WTC11 (cell line): ENCODE results near the gene LYRM4. TPM values are rescaled to one million over a fixed set of nuclear protein-coding genes. Genes with fewer than 3 reads are reported as not detected.
A peak's percentile ranks its signal among the peaks of the same experiment; 100 is the strongest.

ENCODE experiments used
- ATAC-seq: fragments of 200-7000 bp; cut with Tn5 transposase; 2 replicates; pipeline ENCODE4 v1.10.0; 2021; ENCODE audit warnings: mild to moderate bottlenecking, moderate library complexity
- CTCF ChIA-PET: fragments of 300-600 bp; sonication (Branson Sonifier 250); formaldehyde crosslinking; loops from one replicate; lab custom pipeline; 2021; ENCODE audit warnings: antibody characterized with exemption; lab: Charles Lee
- POLR2A ChIA-PET: fragments of 350-600 bp; sonication (Branson Sonifier 250); formaldehyde crosslinking; loops from one replicate; lab custom pipeline; 2021; ENCODE audit warnings: antibody characterized with exemption; lab: Charles Lee
- DNase-seq: peaks from one replicate; pipeline ENCODE4 v3.0.0; 2021; ENCODE audit warnings: low spot score
- H3K27ac Mint-ChIP-seq: 2 replicates; pipeline ENCODE4 v1.8.0; 2021; ENCODE audit warnings: mixed read lengths
- H3K27me3 Mint-ChIP-seq: 2 replicates; pipeline ENCODE4 v1.8.0; 2021; ENCODE audit warnings: low read depth, mild to moderate bottlenecking, moderate library complexity, mixed read lengths
- H3K36me3 Mint-ChIP-seq: 2 replicates; pipeline ENCODE4 v1.8.0; 2021; ENCODE audit warnings: mixed read lengths
- H3K4me1 Mint-ChIP-seq: 2 replicates; pipeline ENCODE4 v1.8.0; 2022; ENCODE audit warnings: mixed read lengths
- H3K4me3 Mint-ChIP-seq: 2 replicates; pipeline ENCODE4 v1.8.0; 2021; ENCODE audit warnings: mild to moderate bottlenecking, moderate library complexity, mixed read lengths
- H3K9me3 Mint-ChIP-seq: 2 replicates; pipeline ENCODE4 v1.8.0; 2021; ENCODE audit warnings: mixed read lengths
- CREM ChIP-seq: sonication (generic); formaldehyde crosslinking; IDR thresholded peaks from 2 replicates; pipeline ENCODE4 v1.8.1; 2022; ENCODE audit warnings: mild to moderate bottlenecking, missing genetic modification reagents, moderate library complexity
- NR1H2 ChIP-seq: sonication (generic); formaldehyde crosslinking; IDR thresholded peaks from 2 replicates; pipeline ENCODE4 v1.9.0; 2021; ENCODE audit warnings: mild to moderate bottlenecking, moderate library complexity, missing genetic modification reagents
- RELA ChIP-seq: sonication (generic); formaldehyde crosslinking; IDR thresholded peaks from 2 replicates; pipeline ENCODE4 v1.8.1; 2022; ENCODE audit warnings: missing genetic modification reagents, mild to moderate bottlenecking, borderline replicate concordance
- SMAD3 ChIP-seq: sonication (generic); formaldehyde crosslinking; IDR thresholded peaks from 2 replicates; pipeline ENCODE4 v1.8.0; 2022; ENCODE audit warnings: missing genetic modification reagents, mild to moderate bottlenecking, borderline replicate concordance
- SOX15 ChIP-seq: fragments of 250-450 bp; sonication (Bioruptor Pico); IDR thresholded peaks from 2 replicates; pipeline ENCODE4 v1.9.0; 2021; ENCODE audit warnings: mild to moderate bottlenecking
- TP53 ChIP-seq: sonication (generic); formaldehyde crosslinking; IDR thresholded peaks from 2 replicates; pipeline ENCODE4 v1.8.1; 2023; ENCODE audit warnings: mild to moderate bottlenecking, missing genetic modification reagents
- ZNF138 ChIP-seq: sonication (generic); formaldehyde crosslinking; conservative IDR thresholded peaks from 2 replicates; pipeline ENCODE4 v1.8.1; 2022; ENCODE audit warnings: mild to moderate bottlenecking, moderate library complexity, missing genetic modification reagents
- ZNF317 ChIP-seq: sonication (generic); formaldehyde crosslinking; IDR thresholded peaks from 2 replicates; pipeline ENCODE4 v1.8.1; 2023; ENCODE audit warnings: low read depth, mild to moderate bottlenecking, moderate library complexity, missing genetic modification reagents, borderline replicate concordance
- ZNF416 ChIP-seq: fragments of 250-450 bp; sonication (Bioruptor Pico); IDR thresholded peaks from 2 replicates; pipeline ENCODE4 v1.9.0; 2021; ENCODE audit warnings: mild to moderate bottlenecking, inconsistent platforms
- total RNA-seq: library from RNA; stranded (reverse); gene quantifications from 3 replicates; pipeline ENCODE4 v1.2.3, GENCODE V29; 2021
- TF ChIP-seq, protein P1 (sequence below): fragments of 250-450 bp; sonication (Bioruptor Pico); IDR thresholded peaks from 2 replicates; pipeline ENCODE4 v1.9.0; 2021; ENCODE audit warnings: mild to moderate bottlenecking
- TF ChIP-seq, protein P2 (sequence below): fragments of 200-600 bp; IDR thresholded peaks from 2 replicates; pipeline ENCODE4 v1.8.0; 2022; ENCODE audit warnings: antibody characterized with exemption
- TF ChIP-seq, protein P3 (sequence below): fragments of 250-450 bp; sonication (Bioruptor Pico); IDR thresholded peaks from 2 replicates; pipeline ENCODE4 v1.9.0; 2021; ENCODE audit warnings: mild to moderate bottlenecking
- TF ChIP-seq, protein P4 (sequence below): sonication (generic); formaldehyde crosslinking; IDR thresholded peaks from 2 replicates; pipeline ENCODE4 v1.8.0; 2022; ENCODE audit warnings: mild to moderate bottlenecking, missing genetic modification reagents
- TF ChIP-seq, protein P5 (sequence below): sonication (generic); formaldehyde crosslinking; IDR thresholded peaks from 2 replicates; pipeline ENCODE4 v1.8.0; 2022; ENCODE audit warnings: mild to moderate bottlenecking, missing genetic modification reagents

LYRM4 gene
- total RNA-seq, 1 experiment from 2014 or later: 49.7 TPM

DNA sequence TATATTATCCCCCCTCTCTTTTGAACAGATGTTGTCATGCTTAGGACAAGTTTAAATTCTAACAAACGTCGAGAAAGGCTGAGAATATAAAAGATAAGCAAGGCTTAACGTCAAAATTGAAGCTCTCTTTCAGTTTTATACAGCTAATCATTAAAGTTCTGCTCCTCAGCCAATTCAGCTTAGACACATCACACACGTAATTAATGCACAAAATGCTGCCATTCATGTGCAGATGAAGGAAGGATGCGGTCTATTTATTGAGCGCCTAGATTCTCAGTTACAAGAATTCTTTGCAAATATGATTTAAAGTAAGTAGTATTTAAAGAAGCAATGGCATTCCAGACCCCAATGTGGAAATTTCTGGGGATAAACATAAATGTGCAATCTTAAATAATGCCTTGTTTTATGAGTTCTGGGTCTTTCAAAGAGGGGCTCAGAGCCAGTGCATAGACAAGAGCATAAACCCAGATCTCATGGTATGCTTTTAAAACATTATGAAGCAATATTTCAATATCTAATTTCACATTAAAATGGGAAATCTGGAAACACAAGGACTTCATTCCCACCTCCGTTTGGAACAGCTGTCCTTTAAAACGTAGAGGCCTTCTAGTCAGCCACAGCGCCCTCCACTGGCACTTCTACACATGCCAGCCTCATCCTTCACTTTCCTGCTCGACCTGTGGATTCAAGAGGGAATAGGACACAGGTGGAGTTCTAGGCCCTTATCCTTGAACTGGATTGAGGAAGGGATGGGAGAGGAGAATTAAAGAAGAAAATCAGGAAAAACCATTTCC lies 85.8 kb downstream of the LYRM4 start:
- DNase-seq (peak; percentile 77), ATAC-seq (peak; percentile 90)
- H3K36me3 Mint-ChIP-seq: no peaks in the 10 kb centered on the region
- peaks cover 29% of the 10 kb centered on the region for H3K4me1 Mint-ChIP-seq
- H3K4me3 Mint-ChIP-seq: no peak overlapping the region
- H3K27ac Mint-ChIP-seq: no peak overlapping the region
- no peaks in the 10 kb centered on the region for H3K9me3 Mint-ChIP-seq
- ChIA-PET CTCF (interaction anchor here (0.5 to 2.8 kb wide), 33 partner anchors 9 to 228 kb away, joined by 3 to 45 read pairs (median 4); no protein-coding TSS in a partner anchor), POLR2A (interaction anchor here (0.5 to 1.0 kb wide), 2 partner anchors 8 to 175 kb away, joined by 3 to 5 read pairs; no protein-coding TSS in a partner anchor)
- H3K27me3 Mint-ChIP-seq: no peaks in the 10 kb centered on the region
- TF ChIP-seq ZNF138 (CRISPR knock-in tag): no peak
- TF ChIP-seq, protein P1, sequence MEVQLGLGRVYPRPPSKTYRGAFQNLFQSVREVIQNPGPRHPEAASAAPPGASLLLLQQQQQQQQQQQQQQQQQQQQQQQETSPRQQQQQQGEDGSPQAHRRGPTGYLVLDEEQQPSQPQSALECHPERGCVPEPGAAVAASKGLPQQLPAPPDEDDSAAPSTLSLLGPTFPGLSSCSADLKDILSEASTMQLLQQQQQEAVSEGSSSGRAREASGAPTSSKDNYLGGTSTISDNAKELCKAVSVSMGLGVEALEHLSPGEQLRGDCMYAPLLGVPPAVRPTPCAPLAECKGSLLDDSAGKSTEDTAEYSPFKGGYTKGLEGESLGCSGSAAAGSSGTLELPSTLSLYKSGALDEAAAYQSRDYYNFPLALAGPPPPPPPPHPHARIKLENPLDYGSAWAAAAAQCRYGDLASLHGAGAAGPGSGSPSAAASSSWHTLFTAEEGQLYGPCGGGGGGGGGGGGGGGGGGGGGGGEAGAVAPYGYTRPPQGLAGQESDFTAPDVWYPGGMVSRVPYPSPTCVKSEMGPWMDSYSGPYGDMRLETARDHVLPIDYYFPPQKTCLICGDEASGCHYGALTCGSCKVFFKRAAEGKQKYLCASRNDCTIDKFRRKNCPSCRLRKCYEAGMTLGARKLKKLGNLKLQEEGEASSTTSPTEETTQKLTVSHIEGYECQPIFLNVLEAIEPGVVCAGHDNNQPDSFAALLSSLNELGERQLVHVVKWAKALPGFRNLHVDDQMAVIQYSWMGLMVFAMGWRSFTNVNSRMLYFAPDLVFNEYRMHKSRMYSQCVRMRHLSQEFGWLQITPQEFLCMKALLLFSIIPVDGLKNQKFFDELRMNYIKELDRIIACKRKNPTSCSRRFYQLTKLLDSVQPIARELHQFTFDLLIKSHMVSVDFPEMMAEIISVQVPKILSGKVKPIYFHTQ: no peak
- TF ChIP-seq ZNF416 (CRISPR knock-in tag): no peak
- TF ChIP-seq, protein P2, sequence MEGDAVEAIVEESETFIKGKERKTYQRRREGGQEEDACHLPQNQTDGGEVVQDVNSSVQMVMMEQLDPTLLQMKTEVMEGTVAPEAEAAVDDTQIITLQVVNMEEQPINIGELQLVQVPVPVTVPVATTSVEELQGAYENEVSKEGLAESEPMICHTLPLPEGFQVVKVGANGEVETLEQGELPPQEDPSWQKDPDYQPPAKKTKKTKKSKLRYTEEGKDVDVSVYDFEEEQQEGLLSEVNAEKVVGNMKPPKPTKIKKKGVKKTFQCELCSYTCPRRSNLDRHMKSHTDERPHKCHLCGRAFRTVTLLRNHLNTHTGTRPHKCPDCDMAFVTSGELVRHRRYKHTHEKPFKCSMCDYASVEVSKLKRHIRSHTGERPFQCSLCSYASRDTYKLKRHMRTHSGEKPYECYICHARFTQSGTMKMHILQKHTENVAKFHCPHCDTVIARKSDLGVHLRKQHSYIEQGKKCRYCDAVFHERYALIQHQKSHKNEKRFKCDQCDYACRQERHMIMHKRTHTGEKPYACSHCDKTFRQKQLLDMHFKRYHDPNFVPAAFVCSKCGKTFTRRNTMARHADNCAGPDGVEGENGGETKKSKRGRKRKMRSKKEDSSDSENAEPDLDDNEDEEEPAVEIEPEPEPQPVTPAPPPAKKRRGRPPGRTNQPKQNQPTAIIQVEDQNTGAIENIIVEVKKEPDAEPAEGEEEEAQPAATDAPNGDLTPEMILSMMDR: peak; percentile 58
- no peak for TF ChIP-seq SOX15 (CRISPR knock-in tag)

DNA sequence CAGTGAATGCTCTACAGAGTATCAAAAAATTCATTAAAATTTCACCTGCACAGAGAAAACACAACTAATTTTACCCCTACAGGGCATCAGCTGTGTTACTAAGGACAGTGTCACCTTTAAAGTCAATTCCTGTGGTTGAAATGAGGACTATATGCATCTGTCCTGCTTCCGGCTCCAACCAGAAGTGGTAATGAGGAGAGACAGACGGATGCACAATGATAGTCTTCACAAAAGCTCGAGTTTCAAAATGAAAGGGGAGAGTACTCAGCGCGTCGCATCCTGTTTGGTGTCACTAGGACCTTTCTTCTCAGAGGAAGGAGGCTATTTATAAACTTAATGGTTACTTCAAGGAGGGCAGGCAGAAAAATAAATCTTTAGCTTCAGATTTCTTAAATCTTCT lies 86.5 kb downstream of the LYRM4 start:
- POLR2A ChIA-PET: interaction anchor here (1.0 kb wide), 1 partner anchor 9 kb away, joined by 3 read pairs; no protein-coding TSS in a partner anchor
- Mint-ChIP-seq H3K27me3 (no peaks in the 10 kb centered on the region), H3K36me3 (no peaks in the 10 kb centered on the region), H3K9me3 (no peaks in the 10 kb centered on the region), H3K27ac (peak overlapping the region; percentile 70; the same call in 1 of the 2 replicates), H3K4me1 (peaks cover 29% of the 10 kb centered on the region), H3K4me3 (no peak overlapping the region)
- ATAC-seq (no peak), DNase-seq (no peak)
- TF ChIP-seq, protein P3, sequence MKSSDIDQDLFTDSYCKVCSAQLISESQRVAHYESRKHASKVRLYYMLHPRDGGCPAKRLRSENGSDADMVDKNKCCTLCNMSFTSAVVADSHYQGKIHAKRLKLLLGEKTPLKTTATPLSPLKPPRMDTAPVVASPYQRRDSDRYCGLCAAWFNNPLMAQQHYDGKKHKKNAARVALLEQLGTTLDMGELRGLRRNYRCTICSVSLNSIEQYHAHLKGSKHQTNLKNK: no peak
- TF ChIP-seq ZNF317 (CRISPR knock-in tag) (no peak), NR1H2 (CRISPR knock-in tag) (no peak), TP53 (CRISPR knock-in tag) (no peak), SMAD3 (CRISPR knock-in tag) (no peak), RELA (CRISPR knock-in tag) (no peak), CREM (CRISPR knock-in tag) (no peak), ZNF138 (CRISPR knock-in tag) (no peak)
- TF ChIP-seq, protein P4, sequence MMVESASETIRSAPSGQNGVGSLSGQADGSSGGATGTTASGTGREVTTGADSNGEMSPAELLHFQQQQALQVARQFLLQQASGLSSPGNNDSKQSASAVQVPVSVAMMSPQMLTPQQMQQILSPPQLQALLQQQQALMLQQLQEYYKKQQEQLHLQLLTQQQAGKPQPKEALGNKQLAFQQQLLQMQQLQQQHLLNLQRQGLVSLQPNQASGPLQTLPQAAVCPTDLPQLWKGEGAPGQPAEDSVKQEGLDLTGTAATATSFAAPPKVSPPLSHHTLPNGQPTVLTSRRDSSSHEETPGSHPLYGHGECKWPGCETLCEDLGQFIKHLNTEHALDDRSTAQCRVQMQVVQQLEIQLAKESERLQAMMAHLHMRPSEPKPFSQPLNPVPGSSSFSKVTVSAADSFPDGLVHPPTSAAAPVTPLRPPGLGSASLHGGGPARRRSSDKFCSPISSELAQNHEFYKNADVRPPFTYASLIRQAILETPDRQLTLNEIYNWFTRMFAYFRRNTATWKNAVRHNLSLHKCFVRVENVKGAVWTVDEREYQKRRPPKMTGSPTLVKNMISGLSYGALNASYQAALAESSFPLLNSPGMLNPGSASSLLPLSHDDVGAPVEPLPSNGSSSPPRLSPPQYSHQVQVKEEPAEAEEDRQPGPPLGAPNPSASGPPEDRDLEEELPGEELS: no peak
- TF ChIP-seq, protein P5, sequence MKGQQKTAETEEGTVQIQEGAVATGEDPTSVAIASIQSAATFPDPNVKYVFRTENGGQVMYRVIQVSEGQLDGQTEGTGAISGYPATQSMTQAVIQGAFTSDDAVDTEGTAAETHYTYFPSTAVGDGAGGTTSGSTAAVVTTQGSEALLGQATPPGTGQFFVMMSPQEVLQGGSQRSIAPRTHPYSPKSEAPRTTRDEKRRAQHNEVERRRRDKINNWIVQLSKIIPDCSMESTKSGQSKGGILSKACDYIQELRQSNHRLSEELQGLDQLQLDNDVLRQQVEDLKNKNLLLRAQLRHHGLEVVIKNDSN: no peak
- CTCF ChIA-PET: interaction anchor here (0.5 to 2.8 kb wide), 22 partner anchors 8 to 270 kb away, joined by 3 to 45 read pairs (median 6); no protein-coding TSS in a partner anchor
